ENCODE measurements around the gene CCDC88C.

CCDC88C gene

DNA sequence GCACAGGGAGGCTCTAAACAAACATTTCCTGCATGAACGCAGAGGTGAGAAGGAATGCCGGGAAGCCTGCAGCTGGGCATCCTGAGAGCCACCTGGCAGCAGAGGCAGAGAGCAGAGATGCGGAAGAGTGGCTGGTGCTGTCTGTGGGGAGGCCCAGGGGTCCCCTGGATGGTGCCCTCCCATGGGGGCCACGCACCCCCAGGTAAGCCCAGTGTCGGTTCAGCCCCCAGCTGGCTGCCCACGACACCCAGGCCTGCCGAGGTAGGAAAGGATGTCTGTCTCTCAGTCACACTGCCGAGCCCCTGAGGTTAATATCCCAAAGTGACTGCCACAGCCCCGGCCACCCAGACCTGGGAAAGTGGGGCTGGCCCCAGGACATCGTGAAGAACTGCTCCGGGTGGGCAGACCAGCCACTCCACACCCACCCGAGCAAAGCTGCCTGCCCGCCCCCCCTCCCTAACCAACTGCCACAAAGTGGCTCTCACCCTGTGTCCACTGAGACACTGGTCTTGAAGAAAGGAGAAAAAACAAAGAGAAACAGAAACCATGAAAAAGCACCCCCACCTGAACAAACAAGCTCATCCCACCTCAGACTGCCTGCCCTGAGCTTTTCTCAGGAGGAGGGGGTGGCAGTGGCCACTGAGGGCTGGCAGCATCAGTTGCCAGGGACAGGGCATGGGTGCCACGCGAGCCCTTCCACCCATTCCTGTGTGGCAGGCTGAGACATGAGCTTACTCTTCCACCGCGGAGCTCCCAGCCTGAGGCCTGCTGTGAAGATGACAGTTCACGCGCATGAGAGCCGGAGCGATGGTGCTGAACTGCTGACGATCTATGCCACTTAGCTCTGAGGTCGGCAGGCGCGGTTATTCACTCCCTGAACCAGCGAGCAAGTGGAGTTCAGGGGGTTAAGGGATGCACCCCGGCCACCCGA lies 40.8 kb downstream of the CCDC88C start:
- no peak overlapping the region for H2BK120ac ChIP-seq (ENCODE audit: low read depth, low read length)
- H3K36me3 ChIP-seq (ENCODE audit: control insufficient read depth in 1 of 2, insufficient read depth in 2 of 2, low read depth in 1 of 2, low read length in 2 of 2): no peaks in the 10 kb centered on the region
- no peak overlapping the region for H2AK5ac ChIP-seq (ENCODE audit: low read length, severe bottlenecking)
- H3K27ac ChIP-seq (ENCODE audit: low read length, poor library complexity, severe bottlenecking): no peak overlapping the region
- H3K9ac ChIP-seq (ENCODE audit: low read length): no peak overlapping the region
- peak overlapping the region in 1 of 2 experiments; percentile 58 for H3K18ac ChIP-seq (ENCODE audit: low read depth in 1 of 2, low read length in 2 of 2)
- no peaks in the 10 kb centered on the region for H3K9me3 ChIP-seq (ENCODE audit: control insufficient read depth, low read length)
- no peak for DNase-seq
- H3K4me2 ChIP-seq (ENCODE audit: low read length, poor library complexity, severe bottlenecking): no peak overlapping the region
- H3K14ac ChIP-seq (ENCODE audit: low read length in 2 of 2): no peak overlapping the region
- no peak overlapping the region for H3K4ac ChIP-seq (ENCODE audit: low read depth in 1 of 2, low read length in 2 of 2)
- H4K91ac ChIP-seq (ENCODE audit: low read length): no peak overlapping the region
- H3K4me1 ChIP-seq (ENCODE audit: control insufficient read depth, insufficient read depth, low read depth, low read length): peaks cover 23% of the 10 kb centered on the region
- no peak overlapping the region for H2BK5ac ChIP-seq (ENCODE audit: low read depth, low read length, poor library complexity, severe bottlenecking)
- H3K79me1 ChIP-seq (replicated peaks; ENCODE audit: low read length, poor library complexity, severe bottlenecking): peaks cover 3% of the 10 kb centered on the region
- 84% methylated on average over 25 of the region's 28 CpGs for whole genome bisulfite sequencing
- peaks cover 0 to 90% of the 10 kb centered on the region in 2 experiments for H3K27me3 ChIP-seq (ENCODE audit: control insufficient read depth in 1 of 2, insufficient read depth in 1 of 2, low read length in 2 of 2)
- H2BK15ac ChIP-seq (ENCODE audit: low read depth, poor library complexity, severe bottlenecking): no peak overlapping the region
- H3K4me3 ChIP-seq (ENCODE audit: insufficient read depth in 1 of 2, low read depth in 1 of 2, low read length in 2 of 2): no peak overlapping the region
- H2BK12ac ChIP-seq (ENCODE audit: low read length in 2 of 2): peak overlapping the region in 1 of 2 experiments; percentile 43
- H3K23ac ChIP-seq (ENCODE audit: low read length in 2 of 2): no peak overlapping the region
- no peak overlapping the region for H4K8ac ChIP-seq (ENCODE audit: low read length)
- no peak overlapping the region for H2AFZ ChIP-seq (ENCODE audit: low read depth, low read length)

DNA sequence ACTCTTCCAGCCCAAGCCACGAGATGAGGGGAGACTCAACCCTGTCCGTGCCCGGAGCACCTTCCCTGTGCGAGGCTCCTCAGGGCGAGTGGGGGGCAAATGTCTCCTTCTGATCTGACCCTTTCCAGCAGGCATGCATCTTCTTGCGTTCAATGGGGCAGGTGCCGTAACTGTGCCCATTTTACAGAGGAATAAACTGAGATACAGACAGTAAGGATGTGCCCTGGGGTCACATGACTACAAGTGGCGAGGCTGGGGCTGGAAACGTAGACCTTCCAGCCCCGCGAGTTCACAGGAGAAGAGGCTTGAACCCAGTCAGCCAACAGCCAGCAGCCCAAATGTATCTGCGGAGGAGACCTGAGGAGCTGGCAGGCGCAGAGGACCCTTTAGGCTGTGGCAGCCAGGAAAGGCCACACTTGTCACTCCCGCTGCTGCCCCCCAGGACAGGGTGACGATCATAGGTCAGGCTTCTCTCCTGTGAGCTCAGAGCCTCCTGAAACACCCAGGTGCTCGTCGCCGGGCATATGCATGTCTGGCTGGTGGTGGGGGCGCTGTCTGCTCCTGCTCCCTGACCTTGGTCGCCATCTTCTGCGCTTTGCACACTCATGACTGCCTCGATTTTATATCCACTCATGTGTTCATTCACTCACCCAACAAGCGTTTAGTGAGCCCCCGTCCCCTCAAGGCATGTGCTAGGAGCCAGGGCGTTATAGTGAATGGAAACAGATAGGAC lies 41.7 kb downstream of the CCDC88C start:
- H2BK5ac ChIP-seq (ENCODE audit: low read depth, low read length, poor library complexity, severe bottlenecking): no peak overlapping the region
- H2AK5ac ChIP-seq (ENCODE audit: low read length, severe bottlenecking): no peak overlapping the region
- H3K9me3 ChIP-seq (ENCODE audit: control insufficient read depth, low read length): no peaks in the 10 kb centered on the region
- H2BK15ac ChIP-seq (ENCODE audit: low read depth, poor library complexity, severe bottlenecking): no peak overlapping the region
- 94% methylated on average over 25 of the region's 25 CpGs for whole genome bisulfite sequencing
- H3K27me3 ChIP-seq (ENCODE audit: control insufficient read depth in 1 of 2, insufficient read depth in 1 of 2, low read length in 2 of 2): peaks cover 0 to 90% of the 10 kb centered on the region in 2 experiments
- H3K9ac ChIP-seq (ENCODE audit: low read length): no peak overlapping the region
- no peaks in the 10 kb centered on the region for H3K36me3 ChIP-seq (ENCODE audit: control insufficient read depth in 1 of 2, insufficient read depth in 2 of 2, low read depth in 1 of 2, low read length in 2 of 2)
- no peak overlapping the region for H4K8ac ChIP-seq (ENCODE audit: low read length)
- no peak overlapping the region for H3K14ac ChIP-seq (ENCODE audit: low read length in 2 of 2)
- H3K27ac ChIP-seq (ENCODE audit: low read length, poor library complexity, severe bottlenecking): no peak overlapping the region
- no peak overlapping the region for H4K91ac ChIP-seq (ENCODE audit: low read length)
- H3K79me1 ChIP-seq (replicated peaks; ENCODE audit: low read length, poor library complexity, severe bottlenecking): peaks cover 3% of the 10 kb centered on the region
- H2BK120ac ChIP-seq (ENCODE audit: low read depth, low read length): no peak overlapping the region
- H3K4me1 ChIP-seq (ENCODE audit: control insufficient read depth, insufficient read depth, low read depth, low read length): peaks cover 23% of the 10 kb centered on the region
- no peak overlapping the region for H3K23ac ChIP-seq (ENCODE audit: low read length in 2 of 2)
- H2AFZ ChIP-seq (ENCODE audit: low read depth, low read length): no peak overlapping the region
- no peak overlapping the region for H3K18ac ChIP-seq (ENCODE audit: low read depth in 1 of 2, low read length in 2 of 2)
- no peak for DNase-seq
- no peak overlapping the region for H3K4me2 ChIP-seq (ENCODE audit: low read length, poor library complexity, severe bottlenecking)
- H2BK12ac ChIP-seq (ENCODE audit: low read length in 2 of 2): no peak overlapping the region
- H3K4me3 ChIP-seq (ENCODE audit: insufficient read depth in 1 of 2, low read depth in 1 of 2, low read length in 2 of 2): no peak overlapping the region
- no peak overlapping the region for H3K4ac ChIP-seq (ENCODE audit: low read depth in 1 of 2, low read length in 2 of 2)

DNA sequence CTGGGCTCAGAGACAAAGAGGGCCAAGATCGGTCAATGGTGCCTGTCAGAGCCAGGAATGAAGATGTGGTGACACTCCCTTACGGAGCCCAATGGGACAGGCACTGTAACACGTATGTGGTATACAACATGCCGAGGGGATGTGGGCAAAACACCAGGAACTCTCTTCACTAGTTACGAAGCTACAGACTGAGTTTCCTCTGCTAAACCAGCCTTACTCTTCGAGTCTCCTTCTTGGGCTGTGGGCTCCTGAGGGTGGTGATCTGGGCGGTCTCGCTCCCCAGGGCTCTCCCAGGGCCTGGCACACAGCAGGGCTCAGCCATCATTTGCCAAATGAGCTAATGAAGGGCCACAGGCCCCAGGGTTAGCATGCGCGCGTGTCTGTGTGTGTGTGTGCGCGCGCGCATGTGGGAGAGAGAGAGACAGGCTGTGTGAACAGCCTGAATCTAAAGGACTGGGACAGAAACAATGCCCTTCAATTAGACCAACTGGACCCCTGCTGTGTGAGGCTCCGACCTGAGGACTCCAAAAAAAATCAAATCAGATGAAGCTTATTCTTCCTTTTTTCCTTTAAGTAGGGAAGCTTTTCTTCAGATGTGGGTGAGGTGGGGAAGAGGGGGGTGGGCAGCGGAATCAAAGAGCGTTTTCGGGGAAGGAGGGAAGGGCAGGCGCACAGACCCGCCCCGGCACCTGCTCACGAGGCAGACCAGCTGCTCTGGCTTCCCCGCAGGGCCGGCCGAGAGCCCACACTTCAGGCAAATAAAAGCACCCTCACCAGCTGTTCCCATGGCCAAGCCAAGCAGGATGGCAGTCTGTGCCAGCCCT lies 42.5 kb downstream of the CCDC88C start:
- Histone ChIP-seq H3K36me3 (ENCODE audit: control insufficient read depth in 1 of 2, insufficient read depth in 2 of 2, low read depth in 1 of 2, low read length in 2 of 2) (no peaks in the 10 kb centered on the region), H3K9me3 (ENCODE audit: control insufficient read depth, low read length) (no peaks in the 10 kb centered on the region), H3K4ac (ENCODE audit: low read depth in 1 of 2, low read length in 2 of 2) (no peak overlapping the region), H3K4me1 (ENCODE audit: control insufficient read depth, insufficient read depth, low read depth, low read length) (peaks cover 23% of the 10 kb centered on the region), H2AFZ (ENCODE audit: low read depth, low read length) (no peak overlapping the region), H3K27ac (ENCODE audit: low read length, poor library complexity, severe bottlenecking) (no peak overlapping the region), H3K27me3 (ENCODE audit: control insufficient read depth in 1 of 2, insufficient read depth in 1 of 2, low read length in 2 of 2) (peaks cover 0 to 90% of the 10 kb centered on the region in 2 experiments), H3K79me1 (replicated peaks; ENCODE audit: low read length, poor library complexity, severe bottlenecking) (peaks cover 3% of the 10 kb centered on the region), H3K23ac (ENCODE audit: low read length in 2 of 2) (no peak overlapping the region), H2AK5ac (ENCODE audit: low read length, severe bottlenecking) (no peak overlapping the region), H3K4me2 (ENCODE audit: low read length, poor library complexity, severe bottlenecking) (no peak overlapping the region), H3K14ac (ENCODE audit: low read length in 2 of 2) (no peak overlapping the region), H2BK5ac (ENCODE audit: low read depth, low read length, poor library complexity, severe bottlenecking) (no peak overlapping the region), H4K8ac (ENCODE audit: low read length) (no peak overlapping the region), H2BK120ac (ENCODE audit: low read depth, low read length) (no peak overlapping the region), H4K91ac (ENCODE audit: low read length) (no peak overlapping the region), H2BK12ac (ENCODE audit: low read length in 2 of 2) (no peak overlapping the region), H3K4me3 (ENCODE audit: insufficient read depth in 1 of 2, low read depth in 1 of 2, low read length in 2 of 2) (no peak overlapping the region), H2BK15ac (ENCODE audit: low read depth, poor library complexity, severe bottlenecking) (no peak overlapping the region), H3K9ac (ENCODE audit: low read length) (no peak overlapping the region), H3K18ac (ENCODE audit: low read depth in 1 of 2, low read length in 2 of 2) (no peak overlapping the region)
- no peak for DNase-seq
- 93% methylated on average over 21 of the region's 26 CpGs for WGBS

Measured in mesenchymal stem cell (in vitro differentiated cells and primary cell).